Hematopoietic multipotent progenitor cell treated with erythropoietin and hydrocortisone succinate and interleukin-3 and kit ligand, for 15 days (in vitro differentiated cells): ENCODE results near the gene BCKDK.
A peak's percentile ranks its signal among the peaks of the same experiment; 100 is the strongest.

Experiments
- DNase-seq: peaks from one replicate; pipeline ENCODE4 v3.0.0-alpha.2; 2015; ENCODE audit warnings: low spot score

Gene BCKDK

GRCh38 chr16:31108035-31108793 is at the start of gene BCKDK:
Gene BCKDK (plus strand): TSS chr16:31108386. CDS start chr16:31109224, 838 bp downstream.
- peak; percentile 72 for DNase-seq

- no peak for DNase-seq
Measured at GRCh38 chr16:31061126-31061812, 46.9 kb upstream of the BCKDK start.

GRCh38 chr16:31061813-31062440 is 46.3 kb upstream of the BCKDK start:
- DNase-seq = no peak

GRCh38 chr16:31063495-31063842 is 44.7 kb upstream of the BCKDK start:
- no peak for DNase-seq

- no peak for DNase-seq
Measured at GRCh38 chr16:31063843-31064611, 44.2 kb upstream of the BCKDK start.

- DNase-seq = no peak
Measured at GRCh38 chr16:31064882-31065461, 43.2 kb upstream of the BCKDK start.

- DNase-seq = no peak
Measured at GRCh38 chr16:31067342-31067741, 40.8 kb upstream of the BCKDK start.

GRCh38 chr16:31071861-31072260 is 36.3 kb upstream of the BCKDK start:
- peak; percentile 12 for DNase-seq

- peak; percentile 47 for DNase-seq
Measured at GRCh38 chr16:31072540-31073141, 35.5 kb upstream of the BCKDK start.

- DNase-seq = peak; percentile 82
Measured at GRCh38 chr16:31073142-31073969, 34.8 kb upstream of the BCKDK start.

- DNase-seq = peak; percentile 99
Measured at GRCh38 chr16:31073970-31074813, 34.0 kb upstream of the BCKDK start, which contains the start of the genes ZNF646 and ZNF668. Gene ZNF646 (plus strand): TSS chr16:31074422. CDS start chr16:31076325, 1,903 bp downstream. Gene ZNF668 (minus strand): TSS chr16:31074240. CDS start chr16:31064459, 9,781 bp downstream.

GRCh38 chr16:31074814-31075183 is 33.4 kb upstream of the BCKDK start:
- DNase-seq = no peak

GRCh38 chr16:31076319-31076718 is 31.9 kb upstream of the BCKDK start:
- no peak for DNase-seq

- DNase-seq = no peak
Measured at GRCh38 chr16:31077024-31077423, 31.2 kb upstream of the BCKDK start.

GRCh38 chr16:31077592-31078396 is 30.4 kb upstream of the BCKDK start:
- peak; percentile 83 for DNase-seq

GRCh38 chr16:31078597-31079341 is 29.4 kb upstream of the BCKDK start:
- no peak for DNase-seq

- no peak for DNase-seq
Measured at GRCh38 chr16:31079342-31079944, 28.7 kb upstream of the BCKDK start.
